ENCODE data around the gene ABCG1.

The ABCG1 gene

DNA sequence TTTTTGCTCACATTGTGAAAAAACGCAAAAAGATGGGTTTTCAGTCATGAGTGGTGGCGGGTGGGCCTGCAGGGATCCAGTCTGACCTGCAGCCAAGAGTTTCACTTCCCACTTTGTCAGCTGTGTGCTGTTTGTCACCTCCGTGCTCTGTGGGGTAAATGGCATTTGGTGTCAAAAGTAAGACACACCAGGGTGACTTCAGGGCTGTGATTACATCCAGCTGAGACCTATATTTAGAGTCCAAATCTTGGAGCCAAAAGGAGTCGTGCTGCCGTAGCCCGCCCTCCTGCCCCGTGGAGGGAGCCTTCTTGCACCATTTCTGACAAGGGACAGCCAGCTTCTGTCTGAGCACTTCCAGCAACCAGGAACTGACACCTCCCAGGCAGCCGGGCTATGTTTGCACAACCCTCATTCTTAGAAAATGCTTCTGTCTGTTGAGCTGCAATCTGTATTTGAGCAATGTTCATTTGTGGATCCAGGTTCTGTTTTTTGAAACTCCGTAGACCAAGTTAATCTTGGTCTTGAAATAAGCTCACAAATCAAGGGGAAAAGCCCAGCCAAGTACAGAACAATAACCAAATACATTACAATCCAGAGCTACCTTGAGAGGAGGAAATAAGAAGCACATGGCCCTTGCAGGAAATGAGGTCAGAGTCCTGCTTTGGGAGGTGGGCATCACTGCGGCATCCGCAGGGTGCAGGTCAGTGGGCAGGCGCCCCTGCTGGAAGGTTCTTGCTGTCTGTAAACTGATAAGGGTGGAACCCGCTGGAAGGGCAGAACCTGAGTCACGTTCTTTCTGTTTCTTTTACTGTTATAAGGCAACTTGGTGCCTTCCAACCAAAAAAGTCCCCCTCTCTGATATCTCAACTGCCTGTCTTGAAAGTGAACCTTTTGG lies 14.4 kb downstream of the ABCG1 start:
- DNase-seq (ENCODE audit: low spot score) = no peak

DNA sequence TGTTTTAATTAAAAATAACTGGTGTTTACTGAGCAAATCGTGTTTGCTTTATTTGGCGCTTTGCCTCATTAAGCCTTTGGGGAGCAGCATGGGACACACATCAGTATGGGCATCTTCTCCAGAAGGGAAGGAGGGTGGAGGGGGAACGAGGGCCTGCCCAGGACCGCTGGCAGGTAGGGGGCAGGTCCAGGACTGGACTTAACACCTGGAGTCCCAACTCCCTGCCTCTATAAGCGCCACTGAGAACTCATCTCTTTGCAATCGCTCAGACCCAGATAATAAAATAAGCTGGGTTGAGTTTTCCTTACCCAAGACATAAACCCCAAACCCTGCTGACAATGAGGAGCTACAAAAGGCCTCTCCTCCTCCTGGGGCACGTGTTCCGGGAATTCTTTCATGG lies 15.1 kb downstream of the ABCG1 start:
- no peak for DNase-seq (ENCODE audit: low spot score)

DNA sequence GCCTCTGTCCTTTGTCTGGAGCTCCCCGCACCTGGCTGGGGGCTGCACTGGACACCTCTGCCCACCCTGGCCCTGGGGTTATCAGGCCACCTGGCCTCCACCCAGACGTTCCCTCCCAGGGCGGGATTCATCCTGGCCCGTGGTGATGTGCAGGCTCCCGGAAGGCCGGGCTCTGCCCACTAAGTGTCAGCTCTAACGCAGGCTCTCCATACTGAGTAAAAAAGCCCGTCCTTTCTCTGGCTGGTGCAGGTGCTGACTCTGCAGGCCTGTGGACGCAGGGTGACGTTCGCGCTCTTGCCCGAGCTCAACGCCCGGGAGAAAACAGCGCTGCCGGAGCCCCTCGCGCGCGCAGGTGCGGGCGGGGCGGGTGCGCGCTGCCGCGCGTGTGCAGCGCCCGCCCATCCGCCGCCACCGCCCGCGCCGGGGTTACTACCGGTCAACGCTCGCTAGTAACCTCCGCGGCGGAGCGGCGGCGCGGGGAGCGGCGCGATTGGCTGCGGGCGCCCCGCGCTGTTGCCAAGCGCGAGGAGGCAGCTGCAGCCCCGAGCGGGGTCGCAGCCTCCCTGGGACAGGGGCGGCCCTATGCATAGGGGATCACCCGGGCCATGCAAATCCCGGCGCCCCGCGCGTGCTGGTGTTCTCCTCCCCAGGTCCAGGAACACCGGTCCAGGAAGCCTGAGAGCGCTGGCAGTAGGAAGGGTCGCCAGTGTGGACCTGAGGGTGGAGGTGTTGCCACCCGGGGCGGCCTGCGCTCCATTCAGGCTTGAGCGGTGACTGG lies 15.7 kb downstream of the ABCG1 start:
- peak; percentile 21 for DNase-seq (ENCODE audit: low spot score)

DNA sequence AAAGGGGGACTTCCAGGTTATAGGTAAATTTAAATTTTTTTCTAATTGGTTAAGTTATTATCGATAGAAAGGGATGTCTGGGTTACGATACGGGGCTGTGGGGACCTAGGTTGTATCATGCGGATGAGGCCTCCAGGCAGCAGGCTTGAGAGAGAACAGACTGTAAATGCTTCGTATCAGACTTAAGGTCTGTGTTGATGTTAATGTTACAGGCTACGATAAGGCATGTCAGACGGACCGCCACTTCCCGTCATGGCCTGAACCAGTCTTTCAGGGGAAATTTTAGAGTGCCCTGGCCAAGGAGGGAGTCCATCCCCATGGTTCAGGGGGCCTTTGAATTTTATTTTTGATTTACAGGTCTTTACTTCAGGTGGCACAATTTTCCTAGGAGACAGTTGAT lies 16.7 kb downstream of the ABCG1 start:
- DNase-seq (ENCODE audit: low spot score) = no peak

DNA sequence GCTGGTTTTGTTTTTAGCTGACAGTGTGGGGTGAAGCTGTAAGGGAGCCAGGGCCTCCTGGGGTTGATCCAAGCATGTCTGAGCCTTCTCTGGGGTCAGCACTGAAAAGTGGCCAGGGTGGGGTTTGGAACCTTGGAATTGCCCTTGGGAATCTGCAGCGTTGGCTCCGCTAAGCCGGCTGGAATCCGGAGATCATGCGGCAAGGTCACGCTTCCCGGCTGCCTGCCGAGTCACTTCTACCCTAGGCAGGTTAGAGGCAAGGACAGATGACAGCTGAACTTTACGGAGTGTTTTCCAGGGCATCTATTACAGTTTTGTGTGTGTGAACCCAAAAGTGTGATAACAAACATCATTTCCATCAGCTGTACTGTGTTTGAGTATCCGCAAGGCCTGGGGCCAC lies 17.1 kb downstream of the ABCG1 start:
- DNase-seq (ENCODE audit: low spot score) = no peak

DNA sequence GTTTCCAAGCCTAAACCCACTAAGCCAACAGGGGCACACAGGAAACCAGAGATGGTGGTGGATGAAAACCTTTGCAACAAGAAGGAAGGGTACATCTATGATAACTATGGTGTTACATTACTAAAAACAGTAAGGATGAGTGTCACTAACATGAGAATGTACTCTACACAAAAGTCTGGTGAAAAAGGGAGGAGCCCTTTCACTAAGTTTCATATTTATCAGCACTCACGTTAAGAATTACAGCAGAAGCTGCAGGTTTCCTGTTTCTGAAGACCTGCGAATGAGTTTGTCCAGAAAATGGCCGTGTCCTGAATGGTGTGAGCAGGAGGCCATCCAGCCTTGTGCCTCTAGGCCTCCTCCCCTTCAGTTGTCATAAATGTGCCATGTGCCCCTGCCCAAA lies 17.8 kb downstream of the ABCG1 start:
- no peak for DNase-seq (ENCODE audit: low spot score)

DNA sequence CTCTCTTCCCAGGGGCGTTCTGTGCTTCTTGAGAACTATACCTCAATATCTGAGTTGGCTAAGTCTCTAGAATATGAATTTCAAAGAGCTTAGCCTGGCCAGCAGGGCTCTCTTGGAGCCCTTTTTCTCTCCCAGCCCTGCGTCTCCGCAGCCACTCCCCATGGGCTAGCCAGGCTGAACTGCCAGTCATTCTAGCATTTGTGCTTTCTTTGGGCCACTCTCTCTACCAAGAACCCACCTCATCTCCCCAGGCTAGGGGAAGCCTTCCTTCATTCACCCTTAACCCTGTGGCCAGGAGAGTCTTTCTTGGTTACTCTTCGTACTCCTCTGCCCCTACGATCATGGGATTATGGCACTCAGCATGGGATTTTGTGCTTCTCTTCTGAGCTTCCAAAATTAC lies 18.2 kb downstream of the ABCG1 start:
- DNase-seq (ENCODE audit: low spot score) = no peak

DNA sequence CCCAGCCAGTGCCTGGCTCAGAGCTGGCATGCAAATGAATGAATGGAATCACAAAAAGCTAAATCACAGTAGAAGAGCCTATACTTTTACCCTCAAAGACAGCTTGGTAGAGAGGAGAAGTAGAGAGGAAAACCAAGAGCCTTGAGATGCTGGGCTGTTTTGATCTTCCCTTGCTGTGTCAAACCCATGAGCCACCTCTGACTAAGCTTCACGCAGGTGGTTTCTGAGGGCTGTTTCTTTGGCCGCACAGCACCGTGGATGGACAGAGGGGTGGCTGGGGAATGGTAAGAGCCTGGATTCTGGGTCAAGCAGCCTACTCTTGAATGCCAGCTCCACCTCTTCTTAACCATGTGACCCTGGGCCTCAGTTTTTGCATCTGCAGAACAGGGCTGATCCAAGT lies 18.6 kb downstream of the ABCG1 start:
- DNase-seq (ENCODE audit: low spot score) = no peak

DNA sequence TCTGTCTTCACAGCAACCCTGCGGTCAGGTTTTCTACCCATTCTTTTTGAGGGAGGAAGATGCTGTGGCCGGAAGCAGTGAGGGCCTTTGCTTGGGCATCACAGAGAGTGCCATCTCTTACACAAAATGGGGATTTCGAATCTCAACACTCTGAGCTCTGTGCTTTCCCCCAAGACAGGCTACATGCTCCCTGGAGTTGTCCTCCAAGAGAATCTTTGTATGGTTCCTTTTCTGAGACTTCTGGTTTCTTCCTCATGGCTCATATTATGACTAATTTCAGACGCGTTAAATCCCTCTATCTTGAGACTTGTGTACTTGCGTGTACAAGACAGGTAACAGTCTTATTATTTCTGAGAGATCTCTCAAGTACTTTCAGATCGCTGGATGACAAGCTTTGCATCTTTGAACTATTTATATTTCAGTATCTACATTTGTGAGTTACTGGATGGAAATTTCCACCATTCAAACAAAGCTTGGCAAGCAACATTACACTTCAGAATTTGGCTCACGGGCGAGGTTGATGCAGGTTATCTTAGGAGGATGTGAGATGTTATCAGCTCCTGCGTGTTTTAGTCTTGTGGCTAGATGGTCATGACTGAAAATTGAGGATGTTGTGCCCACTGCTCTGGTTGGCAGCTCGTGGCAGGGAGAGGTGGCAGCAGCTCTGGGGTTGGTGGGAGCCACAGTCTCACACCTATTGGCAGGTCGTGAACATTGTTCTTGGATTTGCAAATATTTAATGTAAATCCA lies 19.4 kb downstream of the ABCG1 start:
- no peak for DNase-seq (ENCODE audit: low spot score)

DNA sequence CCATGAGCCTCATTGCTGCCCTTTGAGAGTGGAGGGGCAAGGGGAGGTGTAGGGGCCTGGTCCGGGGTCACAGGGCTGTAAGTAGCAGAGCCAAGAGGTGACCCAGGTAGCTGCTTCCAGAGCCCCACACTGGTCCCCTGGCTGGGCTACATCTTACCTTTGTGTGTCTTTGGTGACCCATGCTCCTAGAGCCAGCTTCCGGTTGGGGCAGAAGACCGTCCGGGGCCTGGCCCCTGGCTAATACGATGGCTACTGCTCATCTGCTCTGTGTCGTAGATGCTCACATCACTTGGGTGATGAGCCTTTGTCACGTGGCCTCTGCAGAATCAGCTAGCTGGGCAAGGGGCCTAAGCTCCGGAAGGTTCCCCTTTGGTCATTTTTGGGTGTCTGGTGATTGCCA lies 20.6 kb downstream of the ABCG1 start:
- no peak for DNase-seq (ENCODE audit: low spot score)

DNA sequence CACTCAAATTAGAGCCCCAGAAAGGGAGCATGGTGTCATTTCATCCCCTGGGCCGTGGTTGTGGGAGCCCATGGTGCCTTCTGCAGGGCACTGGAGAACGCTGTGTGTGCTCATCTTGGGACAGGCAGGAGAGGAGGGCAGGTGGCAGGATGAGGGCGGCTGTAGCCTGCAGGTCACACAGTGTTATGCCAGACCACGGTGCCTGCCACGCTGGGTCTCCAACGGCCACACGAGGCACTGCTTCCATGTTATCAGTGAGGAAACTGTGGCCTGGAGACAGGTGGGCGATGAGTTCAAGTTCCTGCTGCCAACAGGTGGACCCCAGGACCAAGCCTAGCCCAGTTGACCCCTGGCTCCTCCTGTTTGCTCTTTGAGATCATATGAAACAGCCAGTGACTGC lies 21.0 kb downstream of the ABCG1 start:
- DNase-seq (ENCODE audit: low spot score) = no peak

DNA sequence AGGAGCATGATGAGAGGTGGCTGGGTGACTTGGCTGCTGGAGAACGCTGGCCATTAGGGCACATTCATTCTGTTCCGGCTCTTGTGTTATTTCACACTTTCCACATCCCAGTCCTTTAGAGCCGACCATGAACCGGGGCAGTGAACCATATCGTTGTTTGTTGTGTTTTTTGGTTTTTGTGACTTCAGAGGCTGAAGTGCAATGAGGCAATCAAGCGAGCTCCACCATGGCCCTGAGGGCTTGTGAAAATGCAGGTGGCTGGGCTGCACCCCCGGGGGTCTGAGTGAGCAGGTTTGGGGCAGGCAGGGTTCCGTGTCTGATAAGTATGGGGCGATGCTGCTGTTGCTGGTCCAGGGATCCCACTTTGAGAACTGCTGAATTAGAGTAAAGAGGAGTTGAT lies 23.7 kb downstream of the ABCG1 start:
- DNase-seq (ENCODE audit: low spot score) = no peak

DNA sequence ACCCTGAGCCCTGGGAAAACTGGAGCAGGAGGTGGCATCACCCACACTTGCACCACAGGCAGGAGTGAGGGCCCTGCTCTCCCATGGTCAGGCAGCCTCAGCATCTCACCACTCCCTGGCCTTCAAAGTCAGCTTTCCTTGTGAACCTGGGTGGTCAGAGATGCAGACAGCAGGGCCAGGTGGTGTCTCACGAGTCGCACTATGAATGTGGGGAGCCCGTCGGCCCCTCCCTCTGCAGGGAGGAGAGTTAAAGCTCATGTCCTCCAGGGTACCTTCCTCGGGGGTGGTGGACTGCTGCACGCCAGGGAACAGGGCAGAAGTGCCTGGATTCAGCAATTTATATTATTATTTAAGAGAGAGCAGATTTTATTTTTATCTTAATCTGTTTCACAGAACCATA lies 24.1 kb downstream of the ABCG1 start:
- no peak for DNase-seq (ENCODE audit: low spot score)

DNA sequence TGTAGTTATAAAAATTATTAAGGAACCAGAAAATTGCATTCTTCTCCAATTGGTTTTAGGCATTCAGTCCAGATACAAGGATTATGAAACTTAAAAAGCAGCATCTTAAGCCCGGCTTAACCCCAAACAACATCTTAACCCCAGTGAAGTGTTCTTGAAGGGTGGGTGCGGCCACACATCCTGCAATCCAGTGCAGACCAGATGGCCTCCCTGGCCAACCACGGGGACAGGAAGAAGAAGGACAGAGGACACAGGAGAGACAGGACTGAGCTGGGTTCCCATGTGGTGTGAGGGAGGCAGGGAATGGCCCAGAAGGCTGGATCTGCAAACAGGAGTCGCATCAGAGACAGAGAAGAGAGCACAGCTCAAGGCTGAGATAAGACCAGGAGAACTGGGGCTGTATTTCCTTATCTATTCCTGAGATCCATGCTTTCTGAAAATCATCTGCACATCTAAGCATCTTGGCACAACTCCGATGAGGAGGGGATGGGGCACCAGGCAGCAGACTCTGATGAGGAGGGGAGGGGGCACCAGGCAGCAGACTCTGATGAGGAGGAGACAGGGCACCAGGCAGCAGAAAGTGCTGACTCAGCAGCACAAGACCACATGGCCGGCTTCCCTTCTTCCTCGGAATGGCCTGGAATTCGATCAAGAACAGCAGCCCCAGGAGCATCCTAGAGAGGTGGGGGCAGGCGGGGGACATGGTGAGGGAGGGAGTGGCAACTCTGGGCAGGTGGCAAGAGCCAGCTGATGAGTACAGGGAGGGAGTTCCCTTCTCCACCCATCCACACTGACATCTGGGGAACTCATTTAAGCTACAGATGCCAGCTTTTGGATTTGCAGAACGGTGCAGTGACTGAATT lies 26.6 kb downstream of the ABCG1 start:
- DNase-seq (ENCODE audit: low spot score) = no peak

DNA sequence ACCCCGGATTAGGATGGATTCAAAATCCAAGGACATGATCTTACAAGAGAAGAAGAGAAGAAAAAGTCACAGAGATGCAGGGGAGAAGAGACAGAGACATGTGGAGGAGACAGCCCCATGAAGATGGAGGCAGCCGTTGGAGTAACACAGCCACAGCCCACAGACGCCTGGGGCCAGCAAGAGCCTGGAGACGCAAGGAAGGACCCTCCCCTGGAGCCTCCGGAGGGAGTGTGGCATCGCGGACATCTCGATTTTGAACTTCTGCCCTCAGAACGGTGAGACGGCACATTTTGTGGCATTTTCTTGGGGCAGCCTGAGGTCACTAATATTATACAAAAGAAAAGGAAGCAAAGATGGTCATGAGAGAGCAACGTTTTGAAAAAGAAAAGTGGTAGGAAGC lies 28.8 kb downstream of the ABCG1 start:
- no peak for DNase-seq (ENCODE audit: low spot score)

DNA sequence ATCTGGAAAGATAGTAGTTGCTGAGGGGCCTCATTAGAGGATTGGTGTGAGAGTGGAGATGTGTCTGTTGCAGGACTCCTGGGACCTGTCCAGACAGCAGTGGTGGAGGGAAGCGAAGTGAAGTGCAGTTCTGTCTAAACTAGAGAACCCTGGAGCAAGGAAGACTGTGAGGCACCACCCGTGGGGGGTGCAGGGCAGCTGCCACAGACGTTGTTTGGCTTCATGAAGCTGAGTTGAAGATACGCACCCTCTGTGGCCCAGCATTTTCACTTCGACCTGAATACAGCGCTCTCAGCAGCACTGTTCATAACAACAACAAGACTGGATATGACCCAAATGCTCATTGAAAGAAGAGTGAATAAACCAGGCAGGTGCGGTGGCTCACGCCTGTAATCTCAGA lies 29.3 kb downstream of the ABCG1 start:
- no peak for DNase-seq (ENCODE audit: low spot score)

DNA sequence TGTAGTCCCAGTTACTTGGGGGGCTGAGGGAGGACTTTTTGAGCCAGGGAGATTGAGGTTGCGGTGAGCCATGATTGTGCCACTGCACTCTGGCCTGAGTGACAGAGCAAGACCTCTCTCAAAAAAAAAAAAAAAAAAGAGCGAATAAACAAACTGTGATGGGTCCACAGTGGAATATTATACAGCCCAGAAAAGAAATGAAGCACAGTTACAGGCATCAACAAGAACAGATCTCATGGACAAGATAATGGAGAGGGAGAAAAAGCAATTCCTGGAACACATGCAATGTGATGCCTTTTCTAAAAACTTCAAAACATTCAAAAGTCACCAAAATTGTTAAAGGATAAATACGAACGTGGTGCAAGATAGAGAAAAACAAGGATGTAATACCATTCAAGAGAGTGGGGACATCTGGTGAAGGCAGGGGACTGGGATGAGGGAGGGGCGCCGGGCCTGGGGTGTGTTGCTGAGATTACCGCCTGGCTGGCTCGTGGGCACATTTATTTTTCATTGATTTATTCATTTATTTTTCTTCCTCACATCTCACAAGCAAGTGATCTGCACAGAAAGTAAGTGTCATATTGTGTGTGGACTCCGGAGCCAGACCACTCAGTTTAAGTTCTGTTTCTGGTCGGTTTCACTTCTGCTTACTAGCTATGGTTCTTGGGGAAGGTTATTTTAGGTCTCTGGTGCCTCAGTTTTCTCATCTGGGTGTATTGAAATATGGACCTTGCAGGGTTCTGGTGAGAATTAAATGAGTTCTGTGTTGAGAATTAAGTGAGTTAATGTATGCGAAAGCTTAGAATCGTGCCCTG lies 30.1 kb downstream of the ABCG1 start:
- DNase-seq (ENCODE audit: low spot score) = no peak

DNA sequence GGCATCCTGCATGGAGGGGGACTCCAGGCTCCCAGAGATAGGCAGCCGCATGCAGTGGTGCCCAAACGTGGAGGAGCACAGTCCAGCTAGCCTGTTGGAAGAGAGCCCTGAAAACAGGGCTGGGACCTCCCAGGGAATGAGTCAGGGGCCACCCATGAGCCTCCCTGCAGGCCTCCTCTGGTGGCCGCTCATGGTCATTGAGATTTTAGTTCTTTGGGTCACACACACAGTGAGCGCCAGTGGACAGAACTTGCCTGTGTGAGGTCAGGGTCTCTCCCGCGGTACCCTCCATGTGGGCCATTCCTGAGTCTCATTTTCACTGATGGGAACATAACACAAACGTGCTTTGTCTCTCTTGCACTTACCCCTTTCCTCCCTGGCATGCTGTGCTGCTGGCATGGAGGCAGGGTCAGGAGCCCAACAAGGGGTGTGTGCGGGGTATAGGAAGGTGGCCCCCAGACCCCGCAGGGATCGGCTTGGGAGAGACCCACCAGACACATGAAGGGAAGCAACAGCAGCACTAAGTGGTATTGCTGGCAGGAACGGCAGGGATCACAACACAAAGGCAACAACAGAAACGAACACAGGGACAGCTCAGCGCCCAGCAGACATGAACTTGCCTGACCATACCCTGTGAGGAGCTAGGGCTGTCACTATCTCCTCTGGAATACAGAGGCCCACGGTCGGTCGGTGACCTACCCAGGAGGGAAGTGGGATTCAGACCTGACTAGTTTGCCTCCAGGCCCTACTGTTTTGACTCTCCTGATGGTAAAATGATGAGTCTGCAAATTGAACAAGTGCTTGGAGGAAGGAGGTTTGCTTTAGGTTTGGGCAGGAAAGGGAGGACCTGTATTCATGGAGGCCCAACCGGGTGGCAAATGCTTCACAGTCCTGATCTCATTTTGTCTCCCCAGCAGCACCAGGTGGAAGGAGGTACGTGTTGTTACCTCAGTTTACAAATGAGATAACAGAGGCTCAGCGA lies 31.8 kb downstream of the ABCG1 start:
- DNase-seq (ENCODE audit: low spot score) = no peak

DNA sequence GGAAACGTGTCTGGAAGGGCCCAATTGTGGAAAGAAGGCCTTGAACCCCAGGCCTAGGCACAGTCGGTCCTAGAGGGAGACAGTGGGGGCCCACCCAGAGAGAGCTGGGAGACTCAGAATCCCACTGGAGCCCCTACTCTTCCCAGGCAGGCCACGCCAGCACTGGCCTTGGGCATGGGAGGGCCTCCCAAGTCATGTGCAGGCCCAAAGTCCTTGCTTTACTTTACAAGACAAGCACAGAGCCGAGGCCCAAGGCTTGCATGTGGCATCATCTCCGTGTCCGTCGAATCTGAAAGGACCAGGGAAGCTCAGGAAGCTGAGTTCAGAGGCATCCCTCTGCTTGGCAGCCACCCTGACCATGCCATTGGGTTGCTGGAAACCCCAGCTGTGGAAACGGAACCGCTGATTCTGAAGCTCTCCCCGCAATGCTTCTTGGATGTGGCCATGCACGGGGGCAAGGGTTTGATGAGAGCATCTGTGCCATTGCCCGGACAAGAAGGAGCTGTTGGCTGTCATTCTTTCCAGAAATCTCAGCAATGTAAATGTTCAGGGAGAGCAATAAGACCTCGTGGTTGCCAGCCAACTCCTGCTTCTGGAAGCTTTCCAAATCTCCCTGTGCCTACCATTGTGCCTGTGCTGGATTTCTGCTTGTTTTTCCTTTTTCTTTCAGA lies 32.8 kb downstream of the ABCG1 start:
- no peak for DNase-seq (ENCODE audit: low spot score)

Measured in COLO829 (cell line).